Measurements from ENCODE around the gene TIAM2.

- TF ChIP-seq CTCF (conservative IDR thresholded peaks at IDR 0.05; ENCODE audit: low read length) = no peak
- TF ChIP-seq EZH2phosphoT487 (IDR thresholded peaks at IDR 0.05; ENCODE audit: borderline replicate concordance, low read depth, low read length) = no peak
These were observed 50.7 kb downstream of the TIAM2 start for GRCh38 chr6:155045561-155046404.
